Right lobe of liver (tissue), 6 donors: ENCODE results near the gene CPLX4. TPM values are rescaled to one million over a fixed set of nuclear protein-coding genes. Genes with fewer than 3 reads are reported as not detected.

Experiments
- ATAC-seq, 4 donors: fragments of 200-7000 bp; cut with Tn5 transposase; one replicate each; pipeline ENCODE4 v1.9.1; 2020; ENCODE audit warnings: mild to moderate bottlenecking in 4 of 4, moderate library complexity in 4 of 4
- DNase-seq, 3 donors: peaks; one replicate each; pipeline ENCODE4 v3.0.0-alpha.2; 2020
- H3K27ac ChIP-seq, 3 donors: fragments of 200-600 bp; one replicate each; pipeline ENCODE4 v1.8.0; 2022
- H3K27me3 ChIP-seq, 2 donors: fragments of 200-600 bp; one replicate each; pipeline ENCODE4 v1.8.0; 2022
- H3K36me3 ChIP-seq, 4 donors: fragments of 200-600 bp; sonication (generic) in 1 of 4; one replicate each; pipeline versions ENCODE4 v1.5.1 to v1.8.0; 2017 to 2022; ENCODE audit warnings: control low read depth in 1 of 4
- H3K4me1 ChIP-seq, 4 donors: fragments of 200-600 bp; sonication (generic) in 1 of 4; one replicate each; pipeline versions ENCODE4 v1.5.1 to v1.8.0; 2017 to 2022; ENCODE audit warnings: control low read depth in 1 of 4
- H3K4me3 ChIP-seq, 3 donors: fragments of 200-600 bp; one replicate each; pipeline ENCODE4 v1.8.0; 2022
- H3K9me3 ChIP-seq, 4 donors: fragments of 200-600 bp; sonication (generic) in 1 of 4; one replicate each; pipeline versions ENCODE4 v1.5.1 to v1.8.0; 2017 to 2022; ENCODE audit warnings: control low read depth in 1 of 4
- CTCF ChIP-seq, 4 donors: fragments of 200-600 bp in 3 of 4; fragments of 450-650 bp in 1 of 4; IDR thresholded peaks; one replicate each; pipeline versions ENCODE4 v1.5.1 to v1.8.0; 2016 to 2022; ENCODE audit warnings: antibody characterized with exemption in 4 of 4, mild to moderate bottlenecking in 2 of 4
- POLR2A ChIP-seq: fragments of 450-650 bp; IDR thresholded peaks from one replicate; pipeline ENCODE4 v1.6.1; 2017; ENCODE audit warnings: antibody characterized with exemption, mild to moderate bottlenecking
- WGBS: methylation state at CpG from one replicate; pipeline ENCODE4 v1.1.6; 2018; ENCODE audit warnings: low coverage, low lambda C conversion rate; ENCODE audit not compliant: insufficient coverage; ENCODE audit errors: missing lambda C conversion rate; 5-methylcytosine and 5-hydroxymethylcytosine counted together
- intact Hi-C, 2 donors: fragments of 100-400 bp; cut with DNase I; formaldehyde crosslinking; loops; one replicate each; pipeline versions ENCODE4 v1.11.2 to v1.14.1; 2022
- total RNA-seq, 6 experiments: library from RNA; depleted of rRNA in 2 of 6; stranded (reverse); fragments of >200 nt in 2 of 6; fragmentation: NEBNext Ultra II Directional in 3 of 6; extraction: Animal tissue kit (Norgen Biotek cat#: 25700) in 3 of 6; gene quantifications; one replicate each; pipeline versions ENCODE4 v1.1.0 to v1.2.4, GENCODE V29; 2016 to 2023
- donor health status: DM: no; HTN: yes; CAD: no.
- donor health status: DM: no; HTN: no; CAD: no.
- donor health status: DM: no; HTN: no; CAD: no.
- donor health status: DM: no; HTN: yes; CAD: no.
- donor health status: DM: no; HTN: yes; CAD: no.

The CPLX4 gene
- total RNA-seq, 6 experiments from 2014 or later: 0.10 TPM; not detected in 5

- 64% methylated on average over 11 of the region's 11 CpGs for WGBS
- H3K9me3 ChIP-seq: no peaks in the 10 kb centered on the region
- H3K36me3 ChIP-seq: no peaks in the 10 kb centered on the region
- peaks cover 0 to 5% of the 10 kb centered on the region in 2 donors for H3K27me3 ChIP-seq
- intact Hi-C loops: no loop called here
- no peak overlapping the region for H3K27ac ChIP-seq
- no peak for TF ChIP-seq CTCF (IDR thresholded peaks at IDR 0.05)
- no peak for TF ChIP-seq POLR2A
- H3K4me3 ChIP-seq: no peak overlapping the region
- DNase-seq (no peak), ATAC-seq (no peak)
- no peaks in the 10 kb centered on the region for H3K4me1 ChIP-seq
These were observed 36.1 kb downstream of the CPLX4 start for GRCh38 chr18:59282341-59282740.

- whole genome bisulfite sequencing: 29% methylated on average over 1 of the region's 1 CpG
- TF ChIP-seq POLR2A (no peak), CTCF (IDR thresholded peaks at IDR 0.05) (no peak)
- no peak for ATAC-seq
These were observed 38.7 kb downstream of the CPLX4 start for GRCh38 chr18:59279722-59280121.

GRCh38 chr18:59279193-59279592, 39.3 kb downstream of the CPLX4 start:
- Histone ChIP-seq H3K9me3 (no peaks in the 10 kb centered on the region), H3K36me3 (no peaks in the 10 kb centered on the region), H3K27me3 (peaks cover 0 to 9% of the 10 kb centered on the region in 2 donors), H3K4me3 (no peak overlapping the region), H3K4me1 (no peaks in the 10 kb centered on the region), H3K27ac (no peak overlapping the region)
- 58% methylated on average over 3 of the region's 3 CpGs for WGBS
- no peak for ATAC-seq
- TF ChIP-seq POLR2A (no peak), CTCF (IDR thresholded peaks at IDR 0.05) (no peak)
- DNase-seq: no peak
- intact Hi-C loops: no loop called here

More at GRCh38 chr18:59279722-59280121, 38.7 kb downstream of the CPLX4 start:
- Histone ChIP-seq H3K36me3 (no peaks in the 10 kb centered on the region), H3K4me3 (no peak overlapping the region), H3K4me1 (no peaks in the 10 kb centered on the region), H3K27me3 (peaks cover 0 to 5% of the 10 kb centered on the region in 2 donors), H3K9me3 (no peaks in the 10 kb centered on the region), H3K27ac (no peak overlapping the region)
- intact Hi-C loops: no loop called here
- no peak for DNase-seq

GRCh38 chr18:59278793-59279192, 39.7 kb downstream of the CPLX4 start:
- WGBS: 56% methylated on average over 5 of the region's 5 CpGs
- ATAC-seq (no peak), DNase-seq (no peak)
- Histone ChIP-seq H3K4me1 (peaks cover 0 to 1% (median 0%) of the 10 kb centered on the region in 4 donors), H3K27me3 (peaks cover 0 to 13% of the 10 kb centered on the region in 2 donors), H3K9me3 (no peaks in the 10 kb centered on the region), H3K27ac (no peak overlapping the region), H3K36me3 (no peaks in the 10 kb centered on the region), H3K4me3 (no peak overlapping the region)
- intact Hi-C loops: no loop called here
- TF ChIP-seq POLR2A (no peak), CTCF (IDR thresholded peaks at IDR 0.05) (no peak)

GRCh38 chr18:59276047-59276446, 42.4 kb downstream of the CPLX4 start:
- Histone ChIP-seq H3K27ac (no peak overlapping the region), H3K4me1 (peaks cover 0 to 20% (median 2%) of the 10 kb centered on the region in 4 donors), H3K4me3 (no peak overlapping the region), H3K27me3 (peaks cover 10 to 41% of the 10 kb centered on the region in 2 donors), H3K9me3 (no peaks in the 10 kb centered on the region), H3K36me3 (no peaks in the 10 kb centered on the region)
- intact Hi-C loops: no loop called here
- no peak for ATAC-seq
- TF ChIP-seq POLR2A (no peak), CTCF (IDR thresholded peaks at IDR 0.05) (no peak)
- no peak for DNase-seq
- 18% methylated on average over 4 of the region's 5 CpGs for WGBS
